HG02885 (cell line): ENCODE measurements around the gene LIMCH1.

Experiments
- ATAC-seq: cut with Tn5 transposase; IDR thresholded peaks from one replicate; pipeline ENCODE4 v1.9.1; 2021; ENCODE audit warnings: mild to moderate bottlenecking; ENCODE audit not compliant: unreplicated experiment, poor library complexity

LIMCH1 gene

GRCh38 chr4:41526628-41527027, 11.3 kb upstream of the LIMCH1 start:
- no peak for ATAC-seq

DNA sequence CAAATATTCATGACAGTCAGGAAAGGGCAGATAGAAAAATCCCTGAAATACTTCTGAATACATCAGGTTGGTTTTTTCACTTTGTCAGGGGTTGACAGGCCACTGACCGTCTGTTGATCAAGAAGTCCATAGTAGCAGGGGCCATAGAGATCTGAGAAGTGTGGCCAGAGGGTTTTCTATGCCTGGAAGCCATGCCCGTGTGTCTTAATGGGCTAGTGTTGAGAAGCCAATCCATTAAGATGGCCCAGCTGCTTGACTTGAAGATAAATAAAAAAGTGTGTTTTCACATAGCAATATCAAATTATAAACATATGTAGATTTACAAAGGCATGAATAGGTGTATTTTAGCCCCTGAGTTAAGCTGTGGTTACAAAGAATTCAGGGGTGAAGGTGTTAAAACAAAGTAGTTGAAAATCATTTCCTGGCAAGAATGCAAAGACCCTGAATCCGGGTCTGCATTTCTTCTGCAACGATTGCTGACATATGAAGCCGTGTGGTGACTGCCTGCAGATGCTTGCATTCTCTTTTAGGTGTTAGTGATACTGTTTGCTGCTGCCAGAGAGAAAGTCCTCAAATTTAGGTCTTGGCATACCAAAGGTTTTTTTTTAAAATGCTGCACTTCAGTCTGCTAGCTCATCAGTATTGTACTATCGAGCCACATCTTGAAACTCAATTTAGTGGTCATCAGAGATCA, 9.3 kb upstream of the LIMCH1 start:
- no peak for ATAC-seq

GRCh38 chr4:41530741-41531140, 7.2 kb upstream of the LIMCH1 start:
- ATAC-seq, result no peak

DNA sequence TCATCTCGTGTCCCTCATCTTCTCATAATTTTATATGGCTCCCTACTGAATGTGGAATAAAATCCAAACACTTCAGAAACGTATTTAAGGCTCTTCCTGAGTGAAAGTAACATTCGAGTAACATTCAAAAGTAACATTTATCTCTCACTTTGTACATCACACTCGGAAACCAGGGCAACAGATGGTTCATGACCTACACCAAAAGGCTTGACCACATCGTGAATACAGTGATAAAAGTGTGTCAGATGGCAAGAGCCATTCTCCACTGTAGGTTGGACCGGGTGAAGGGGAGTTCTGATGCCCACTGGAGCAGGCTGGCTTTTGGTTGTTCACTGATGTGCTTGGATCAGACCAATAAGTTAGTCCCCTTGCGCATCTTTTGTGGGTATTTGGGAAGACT, 5.6 kb upstream of the LIMCH1 start:
- no peak for ATAC-seq

- ATAC-seq, result no peak
These were observed 5.1 kb upstream of the LIMCH1 start for GRCh38 chr4:41532882-41533281.

GRCh38 chr4:41533680-41534079, 4.3 kb upstream of the LIMCH1 start:
- no peak for ATAC-seq

GRCh38 chr4:41534404-41534803, 3.6 kb upstream of the LIMCH1 start:
- no peak for ATAC-seq

DNA sequence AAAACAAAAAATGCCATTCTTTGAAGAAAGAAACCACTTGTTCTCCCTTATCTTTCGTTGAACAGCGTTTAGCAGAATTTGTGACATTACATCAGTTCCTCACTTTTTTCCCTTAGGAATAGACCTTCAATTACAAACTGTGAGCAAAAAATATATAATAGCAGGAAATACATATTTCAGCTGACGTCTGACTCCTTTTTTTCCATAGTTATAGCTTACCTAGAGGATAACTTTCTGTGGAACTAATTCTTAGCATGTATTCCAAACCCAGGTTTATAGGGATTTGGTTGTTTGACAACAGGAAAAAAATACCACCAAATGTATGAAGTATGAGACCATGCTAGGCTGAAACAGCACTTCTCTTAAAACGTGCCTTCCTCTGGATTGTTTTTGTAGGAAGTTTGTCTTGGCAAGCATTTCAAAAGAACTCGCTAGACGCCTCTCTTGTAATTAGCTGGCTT, 2.0 kb upstream of the LIMCH1 start:
- no peak for ATAC-seq

- ATAC-seq, result no peak
These were observed 566 bp upstream of the LIMCH1 start for GRCh38 chr4:41537292-41537890.

DNA sequence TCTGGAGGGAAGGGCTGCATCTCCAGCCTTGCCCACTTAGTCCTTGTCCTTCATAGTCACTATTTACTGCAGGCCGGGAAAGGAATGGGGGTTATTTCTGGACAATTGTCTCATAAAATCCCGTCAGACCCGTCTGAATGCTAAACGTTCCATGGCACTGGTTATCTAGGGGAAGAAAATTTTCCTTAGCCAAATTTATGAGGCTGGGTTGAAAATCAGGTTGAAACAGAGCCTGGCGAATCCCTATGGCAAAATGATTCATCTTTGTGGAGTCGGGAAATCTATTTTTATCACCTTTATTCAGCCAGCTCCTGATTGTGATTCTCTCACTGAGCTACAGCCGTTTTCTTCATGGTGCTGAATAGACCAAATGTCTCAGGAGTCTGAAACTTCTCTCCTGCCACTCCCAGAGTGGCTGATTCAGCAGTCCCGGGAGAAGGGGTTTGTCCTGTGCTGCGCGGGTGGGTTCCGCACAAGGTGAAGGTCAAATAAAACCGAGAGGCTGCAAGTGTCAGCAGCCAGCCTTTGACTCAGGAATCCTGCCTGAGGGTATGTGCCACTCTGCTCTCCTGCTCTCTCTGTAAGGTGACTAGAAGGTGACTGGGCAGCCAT, 1.0 kb downstream of the LIMCH1 start:
- no peak for ATAC-seq

DNA sequence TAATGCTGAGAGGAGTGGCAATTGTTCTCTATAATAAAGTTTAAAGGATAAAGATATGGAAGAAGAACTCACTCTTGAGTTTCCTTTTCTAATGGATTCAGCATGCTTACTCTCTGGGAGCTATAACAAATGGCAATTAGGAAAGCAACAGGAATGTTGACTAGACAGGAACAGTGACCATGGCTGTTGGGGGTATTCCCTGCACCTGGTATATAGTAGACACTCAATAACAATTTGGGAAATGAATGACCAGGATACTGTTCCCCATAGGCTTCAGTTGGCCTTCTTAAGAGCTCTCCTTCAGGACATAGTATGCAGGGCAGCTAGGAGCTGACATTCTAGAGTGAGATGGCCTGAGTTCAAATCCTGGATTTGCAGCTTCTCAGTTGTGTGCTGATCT, 1.8 kb downstream of the LIMCH1 start:
- no peak for ATAC-seq

GRCh38 chr4:41540687-41541086, 2.7 kb downstream of the LIMCH1 start:
- ATAC-seq, result no peak

GRCh38 chr4:41541687-41542094, 3.7 kb downstream of the LIMCH1 start:
- no peak for ATAC-seq

- no peak for ATAC-seq
These were observed 4.7 kb downstream of the LIMCH1 start for GRCh38 chr4:41542526-41543275.

- no peak for ATAC-seq
These were observed 7.3 kb downstream of the LIMCH1 start for GRCh38 chr4:41545238-41545637.

GRCh38 chr4:41546638-41547037, 8.7 kb downstream of the LIMCH1 start:
- no peak for ATAC-seq

GRCh38 chr4:41548305-41548880, 10.4 kb downstream of the LIMCH1 start:
- no peak for ATAC-seq

DNA sequence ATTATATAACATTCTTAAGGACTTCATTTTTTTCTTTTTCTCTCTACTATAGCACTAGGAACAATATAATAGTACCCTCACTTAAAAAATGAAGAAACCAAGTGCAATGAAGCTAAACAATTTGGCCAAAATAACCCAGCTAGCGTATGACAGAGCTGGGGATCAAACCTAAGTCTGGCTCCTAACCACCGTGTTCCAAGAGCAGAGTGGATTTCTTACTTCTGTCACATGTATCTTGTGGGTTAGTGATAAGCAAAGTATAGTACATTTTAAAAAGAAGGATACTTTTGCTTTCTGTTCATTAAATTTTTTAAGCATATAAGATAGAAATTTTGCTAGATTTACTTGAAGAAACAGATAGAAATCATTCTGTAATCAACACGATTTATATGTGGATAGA, 11.5 kb downstream of the LIMCH1 start:
- no peak for ATAC-seq

DNA sequence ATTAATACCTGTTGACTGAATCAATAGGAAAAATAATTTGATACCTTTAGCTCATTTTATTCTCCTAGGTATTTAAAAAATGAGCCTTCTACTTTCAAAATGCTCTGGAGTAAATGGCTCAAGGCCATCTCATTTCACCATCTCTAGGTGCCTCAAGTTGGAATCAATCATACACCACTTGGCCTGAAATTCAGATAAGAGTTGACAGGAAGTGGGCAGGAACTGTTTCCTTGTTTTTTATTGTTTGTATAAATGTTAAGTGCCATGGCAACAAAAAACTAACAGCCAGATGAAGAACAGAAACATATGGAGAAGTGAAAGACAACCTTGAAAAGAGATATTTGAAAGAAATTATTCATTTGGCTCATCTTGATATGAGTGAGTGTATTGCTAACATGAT, 12.4 kb downstream of the LIMCH1 start:
- no peak for ATAC-seq

DNA sequence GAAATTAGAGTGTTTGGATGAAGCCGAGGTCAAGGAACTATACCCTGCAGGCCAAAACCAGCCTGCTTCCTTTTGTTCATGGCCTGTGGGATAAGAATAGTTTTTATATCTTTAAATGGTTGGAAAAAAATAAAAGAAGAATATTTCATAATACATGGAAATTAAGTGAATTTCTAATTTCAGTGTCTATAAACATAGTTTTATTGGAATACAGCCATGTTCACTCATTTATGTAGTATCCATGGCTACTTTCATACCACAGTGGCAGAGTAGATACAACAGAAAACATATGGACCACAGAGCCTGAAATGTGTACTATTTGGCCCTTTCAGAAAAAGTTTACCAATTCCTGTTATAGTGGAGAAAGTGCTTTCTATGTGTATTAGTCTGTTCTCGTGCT, 13.6 kb downstream of the LIMCH1 start:
- ATAC-seq, result no peak

DNA sequence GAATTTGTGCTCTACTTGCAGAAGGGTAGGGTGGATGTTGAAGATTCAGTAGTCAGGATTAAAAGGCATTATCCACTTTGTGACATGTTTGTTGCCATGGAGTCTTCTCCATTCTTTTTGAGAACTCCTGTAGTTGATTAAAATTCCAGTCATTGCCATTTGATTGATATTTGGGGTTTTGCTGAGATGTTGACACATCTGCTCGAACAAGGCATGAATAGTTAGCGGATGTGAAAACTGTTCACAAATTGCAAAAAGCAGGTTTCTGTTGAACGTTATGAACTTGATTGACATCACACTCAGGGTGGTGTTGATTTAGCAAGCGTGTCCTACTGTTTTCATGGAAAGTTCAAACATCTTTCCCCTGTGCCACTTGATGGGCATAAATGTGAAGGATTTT, 16.9 kb downstream of the LIMCH1 start:
- ATAC-seq, result no peak
